IMR-90 (cell line): ENCODE data around the gene JCAD. TPM values are rescaled to one million over a fixed set of nuclear protein-coding genes. Genes with fewer than 3 reads are reported as not detected.

ENCODE experiments used
- ATAC-seq: fragments of 200-7000 bp; cut with Tn5 transposase; 2 replicates; pipeline ENCODE4 v1.9.1; 2020; ENCODE audit warnings: low read depth, mild to moderate bottlenecking, moderate library complexity
- BruUV-seq: library from RNA; stranded (reverse); fragments of 400-500 nt; replicated peaks from 2 replicates; lab custom pipeline; 2021; lab: Mats Ljungman, UMichigan
- CTCF ChIA-PET: fragments of 300-600 bp; formaldehyde crosslinking; extraction: SDS; loops from one replicate; lab custom pipeline; 2021; ENCODE audit warnings: antibody characterized with exemption; lab: Yijun Ruan, JAX
- POLR2A ChIA-PET: fragments of 300-600 bp; sonication (Branson Sonifier 250); formaldehyde crosslinking; loops from one replicate; lab custom pipeline; 2022; ENCODE audit warnings: antibody characterized with exemption; ENCODE audit not compliant: unreplicated experiment; lab: Charles Lee
- DNase-seq: peaks from one replicate; pipeline ENCODE4 v3.0.0; 2013
- H2AFZ ChIP-seq: replicated peaks from 2 replicates; pipeline ENCODE3; 2013; ENCODE audit warnings: low read length, mild to moderate bottlenecking; ENCODE audit not compliant: poor library complexity
- H2AK5ac ChIP-seq: 2 replicates; pipeline ENCODE4 v1.6.1; 2013; ENCODE audit warnings: low read depth, low read length, inconsistent platforms
- H2AK9ac ChIP-seq: replicated peaks from 2 replicates; pipeline ENCODE3; 2013; ENCODE audit warnings: mild to moderate bottlenecking, low read depth, low read length, moderate library complexity; ENCODE audit not compliant: poor library complexity
- H2BK120ac ChIP-seq: 2 replicates; pipeline ENCODE4 v1.6.1; 2013; ENCODE audit warnings: low read depth, low read length, inconsistent platforms
- H2BK15ac ChIP-seq: 3 replicates; pipeline ENCODE4 v1.6.1; 2013; ENCODE audit warnings: low read depth, low read length, inconsistent platforms
- H2BK20ac ChIP-seq: 2 replicates; pipeline ENCODE4 v1.6.1; 2013; ENCODE audit warnings: low read depth, mild to moderate bottlenecking, inconsistent platforms, low read length, moderate library complexity
- H2BK5ac ChIP-seq: 2 replicates; pipeline ENCODE4 v1.6.1; 2013; ENCODE audit warnings: mild to moderate bottlenecking, low read depth, low read length, inconsistent platforms; ENCODE audit not compliant: poor library complexity, severe bottlenecking
- H3K14ac ChIP-seq: replicated peaks from 2 replicates; pipeline ENCODE4 v1.6.1; 2013; ENCODE audit warnings: low read depth, low read length, inconsistent platforms
- H3K18ac ChIP-seq: 2 replicates; pipeline ENCODE4 v1.6.1; 2013; ENCODE audit warnings: low read depth, low read length, control low read depth
- H3K23ac ChIP-seq: 2 replicates; pipeline ENCODE4 v1.6.1; 2013; ENCODE audit warnings: low read depth, low read length, inconsistent platforms
- H3K27ac ChIP-seq: 2 replicates; pipeline ENCODE4 v1.5.1; 2013; ENCODE audit warnings: mild to moderate bottlenecking, control low read depth, low read length; ENCODE audit not compliant: insufficient read depth
- H3K27me3 ChIP-seq: 2 replicates; pipeline ENCODE4 v1.6.1; 2013; ENCODE audit warnings: low read length; ENCODE audit not compliant: control insufficient read depth, insufficient read depth
- H3K36me3 ChIP-seq: 2 replicates; pipeline ENCODE4 v1.6.1; 2013; ENCODE audit warnings: low read length, mixed read lengths; ENCODE audit not compliant: control insufficient read depth, insufficient read depth
- H3K4ac ChIP-seq: 2 replicates; pipeline ENCODE4 v1.6.1; 2013; ENCODE audit warnings: low read depth, low read length, inconsistent platforms
- H3K4me1 ChIP-seq: 2 replicates; pipeline ENCODE4 v1.6.1; 2013; ENCODE audit warnings: low read length, mixed read lengths; ENCODE audit not compliant: control insufficient read depth, insufficient read depth
- H3K4me2 ChIP-seq: 2 replicates; pipeline ENCODE4 v1.6.1; 2013; ENCODE audit warnings: low read depth, mild to moderate bottlenecking, control low read depth, low read length, moderate library complexity
- H3K4me3 ChIP-seq: 2 replicates; pipeline ENCODE4 v1.5.1; 2013; ENCODE audit warnings: low read depth, mild to moderate bottlenecking, control low read depth, low read length, moderate library complexity; ENCODE audit not compliant: insufficient read depth
- H3K56ac ChIP-seq: 2 replicates; pipeline ENCODE4 v1.6.1; 2013; ENCODE audit warnings: low read length, inconsistent platforms; ENCODE audit not compliant: insufficient read depth; ENCODE audit errors: extremely low read depth
- H3K79me1 ChIP-seq, 2 experiments: 2 replicates each; pipeline ENCODE4 v1.6.1; 2013; ENCODE audit warnings: low read length in 2 of 2, inconsistent platforms in 1 of 2, low read depth in 1 of 2
- H3K9ac ChIP-seq: 2 replicates; pipeline ENCODE4 v1.6.1; 2013; ENCODE audit warnings: low read depth, low read length, control low read depth
- H3K9me1 ChIP-seq: 2 replicates; pipeline ENCODE4 v1.6.1; 2013; ENCODE audit warnings: low read length, inconsistent platforms; ENCODE audit not compliant: insufficient read depth
- H3K9me3 ChIP-seq: 2 replicates; pipeline ENCODE4 v1.6.1; 2013; ENCODE audit warnings: low read length; ENCODE audit not compliant: control insufficient read depth, insufficient read depth
- H4K20me1 ChIP-seq: 2 replicates; pipeline ENCODE4 v1.6.1; 2013; ENCODE audit warnings: low read length, inconsistent platforms; ENCODE audit not compliant: insufficient read depth
- H4K5ac ChIP-seq: 2 replicates; pipeline ENCODE4 v1.6.1; 2013; ENCODE audit warnings: mild to moderate bottlenecking, low read depth, low read length, control low read depth
- H4K8ac ChIP-seq, 2 experiments: 2 replicates each; pipeline ENCODE4 v1.6.1; 2013; ENCODE audit warnings: low read depth in 2 of 2, low read length in 2 of 2, control low read depth in 1 of 2, inconsistent platforms in 1 of 2
- H4K91ac ChIP-seq: 2 replicates; pipeline ENCODE4 v1.6.1; 2013; ENCODE audit warnings: low read depth, low read length, inconsistent platforms; ENCODE audit not compliant: insufficient read depth
- BHLHE40 ChIP-seq: fragments of 150-350 bp; IDR thresholded peaks from 2 replicates; pipeline ENCODE4 v1.6.1; 2016; ENCODE audit warnings: mild to moderate bottlenecking, low read depth, low read length
- CEBPB ChIP-seq: IDR thresholded peaks from 2 replicates; pipeline ENCODE4 v1.6.1; 2012; ENCODE audit warnings: low read depth, low read length, improper control_type of control experiment
- CHD1 ChIP-seq: IDR thresholded peaks from 2 replicates; pipeline ENCODE4 v1.6.1; 2012; ENCODE audit warnings: low read depth, low read length, improper control_type of control experiment
- CTCF ChIP-seq: conservative IDR thresholded peaks from 2 replicates; pipeline ENCODE4 v1.5.1; 2012; ENCODE audit warnings: mild to moderate bottlenecking, low read depth, low read length, improper control_type of control experiment
- ELK1 ChIP-seq: fragments of 150-350 bp; IDR thresholded peaks from 2 replicates; pipeline ENCODE4 v1.6.1; 2016; ENCODE audit warnings: low read depth, mild to moderate bottlenecking, low read length, moderate library complexity, borderline replicate concordance
- MAFK ChIP-seq: IDR thresholded peaks from 2 replicates; pipeline ENCODE4 v1.6.1; 2012; ENCODE audit warnings: low read depth, low read length, improper control_type of control experiment
- MXI1 ChIP-seq: IDR thresholded peaks from 2 replicates; pipeline ENCODE4 v1.6.1; 2012; ENCODE audit warnings: low read depth, mild to moderate bottlenecking, low read length, moderate library complexity, borderline replicate concordance
- NFE2L2 ChIP-seq: fragments of 150-350 bp; IDR thresholded peaks from 2 replicates; pipeline ENCODE4 v1.6.1; 2016; ENCODE audit warnings: low read depth, mild to moderate bottlenecking, low read length
- POLR2A ChIP-seq: IDR thresholded peaks from 2 replicates; pipeline ENCODE4 v1.6.1; 2012; ENCODE audit warnings: mild to moderate bottlenecking, low read depth, low read length
- RAD21 ChIP-seq: IDR thresholded peaks from 2 replicates; pipeline ENCODE4 v1.6.1; 2012; ENCODE audit warnings: low read length, improper control_type of control experiment
- RCOR1 ChIP-seq: IDR thresholded peaks from 2 replicates; pipeline ENCODE4 v1.6.1; 2012; ENCODE audit warnings: mild to moderate bottlenecking, low read length, improper control_type of control experiment; ENCODE audit not compliant: insufficient replicate concordance
- RFX5 ChIP-seq: IDR thresholded peaks from 2 replicates; pipeline ENCODE4 v1.8.0; 2012; ENCODE audit warnings: low read depth, mild to moderate bottlenecking, low read length, moderate library complexity
- SMC3 ChIP-seq: fragments of 150-350 bp; IDR thresholded peaks from 2 replicates; pipeline ENCODE4 v1.6.1; 2016; ENCODE audit warnings: low read depth, mild to moderate bottlenecking, antibody characterized with exemption, low read length, moderate library complexity
- USF2 ChIP-seq: fragments of 150-350 bp; IDR thresholded peaks from 2 replicates; pipeline ENCODE4 v1.6.1; 2017; ENCODE audit warnings: mild to moderate bottlenecking, antibody characterized with exemption, low read length, low read depth
- WGBS, 2 experiments: methylation state at CpG; one replicate each; pipeline versions ENCODE4 v1.1.5 to v1.1.7; 2013; ENCODE audit warnings: missing lambda C conversion rate in 2 of 2; ENCODE audit not compliant: insufficient read length in 1 of 2; ENCODE audit errors: extremely low coverage in 2 of 2; 5-methylcytosine and 5-hydroxymethylcytosine counted together
- dilution Hi-C: fragments of 300-500 bp; cut with HindIII; formaldehyde crosslinking; loops from one replicate; pipeline ENCODE4 v1.14.3; 2018; ENCODE audit warnings: low sequenced_read_pairs; ENCODE audit not compliant: unreplicated experiment
- in situ Hi-C: fragments of 300-500 bp; cut with MboI; formaldehyde crosslinking; loops from 3 replicates; pipeline ENCODE4 v1.14.3; 2019; ENCODE audit warnings: low sequenced_read_pairs, inconsistent platforms, mixed read lengths
- intact Hi-C: fragments of 100-400 bp; cut with micrococcal nuclease; formaldehyde crosslinking; loops from 2 replicates; pipeline ENCODE4 v1.10.0; 2022
- polyA plus RNA-seq, 3 experiments: library from polyadenylated mRNA; depleted of rRNA; stranded (reverse); fragments of >200 nt; gene quantifications; 2 replicates each; pipeline ENCODE4 v1.2.3, GENCODE V29; 2012; ENCODE audit warnings: low replicate concordance in 1 of 3
- total RNA-seq: library from RNA; depleted of rRNA; stranded (reverse); fragments of >200 nt; gene quantifications from 2 replicates; pipeline ENCODE4 v1.2.3, GENCODE V29; 2012

The JCAD gene
- total and polyA plus RNA-seq, 2 of the 4 experiments (the other 2 are of a cell fraction): 15.9 to 16.8 TPM

- H3K9me3 ChIP-seq: peaks cover 3% of the 10 kb centered on the region; the same call in 1 of the 2 replicates
- peak overlapping the region; percentile 24; the same call in 1 of the 2 replicates for H2AK5ac ChIP-seq
- no peaks in the 10 kb centered on the region for H3K36me3 ChIP-seq
- peaks cover 2% of the 10 kb centered on the region; the same call in 1 of the 2 replicates for H3K4me1 ChIP-seq
- H3K14ac ChIP-seq: peak overlapping the region; percentile 63; the same call in 1 of the 2 replicates
- no TSS peak for BruUV-seq
- no peak overlapping the region for H3K4me3 ChIP-seq
- H3K4me2 ChIP-seq: no peak overlapping the region
- no peak overlapping the region for H4K8ac ChIP-seq
- ChIA-PET CTCF (no interaction called here), POLR2A (no interaction called here)
- H3K9ac ChIP-seq: no peak overlapping the region
- H3K27me3 ChIP-seq: no peaks in the 10 kb centered on the region; the same call in 1 of the 2 replicates
- H2BK120ac ChIP-seq: no peak overlapping the region
- no peak overlapping the region for H2BK15ac ChIP-seq
- no peak overlapping the region for H3K4ac ChIP-seq
- H3K23ac ChIP-seq: no peak overlapping the region
- no peak for TF ChIP-seq CHD1
- TF ChIP-seq RCOR1: no peak
- no peak for TF ChIP-seq USF2
- no peak for TF ChIP-seq ELK1
- no peak for TF ChIP-seq RAD21
- TF ChIP-seq NFE2L2: no peak
- no peak for TF ChIP-seq BHLHE40
- TF ChIP-seq MAFK: no peak
- TF ChIP-seq RFX5: no peak
- TF ChIP-seq SMC3: no peak
- no peak for TF ChIP-seq MXI1
- no peak for TF ChIP-seq POLR2A
- no peak for TF ChIP-seq CEBPB
- TF ChIP-seq CTCF: no peak
- no peak overlapping the region for H3K56ac ChIP-seq
- H4K20me1 ChIP-seq: no peaks in the 10 kb centered on the region
- H2AFZ ChIP-seq: no peak overlapping the region
- DNase-seq (no peak), ATAC-seq (no peak)
- H2BK20ac ChIP-seq: no peak overlapping the region
- in situ Hi-C loops: no loop called here
- H4K5ac ChIP-seq: no peak overlapping the region
- no peak overlapping the region for H4K91ac ChIP-seq
- H3K79me1 ChIP-seq: no peaks in the 10 kb centered on the region
- H2AK9ac ChIP-seq: no peak overlapping the region
- H3K18ac ChIP-seq: no peak overlapping the region
- dilution Hi-C loops: no loop called here
- H2BK5ac ChIP-seq: no peak overlapping the region
- H3K27ac ChIP-seq: no peak overlapping the region
- WGBS, 2 experiments: no CpG with 5 or more reads among the region's 2 CpGs
- intact Hi-C loops: no loop called here
- no peaks in the 10 kb centered on the region for H3K9me1 ChIP-seq
Observed at GRCh38 chr10:29970576-29970975, 88.8 kb downstream of the JCAD start.
